ENCODE data around the gene SH3BP2.

SH3BP2 gene

DNA sequence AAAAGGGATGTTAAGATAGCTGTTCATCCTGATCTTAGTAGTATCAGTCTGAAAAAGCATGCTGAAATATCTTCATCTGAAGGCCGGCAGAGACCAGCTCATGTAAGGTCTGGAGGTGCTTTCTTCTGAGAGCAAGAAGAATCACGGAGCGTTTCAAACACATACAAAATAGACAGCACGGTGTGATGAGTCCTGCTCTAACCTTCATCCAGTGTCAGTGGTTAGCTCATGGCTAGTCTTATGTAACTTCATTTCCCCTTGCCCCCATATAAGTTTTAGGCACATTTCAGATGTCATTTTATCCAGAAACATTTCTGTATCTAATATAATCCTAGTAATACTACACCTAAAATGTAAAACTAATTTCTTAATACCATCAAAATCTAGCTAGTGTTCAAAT is 78.6 kb downstream of the SH3BP2 start:
- ATAC-seq, result no peak
- TF ChIP-seq TOX (CRISPR knock-in tag; IDR thresholded peaks at IDR 0.05; ENCODE audit: borderline replicate concordance) (no peak), TCF4 (CRISPR knock-in tag; IDR thresholded peaks at IDR 0.05; ENCODE audit: borderline replicate concordance) (no peak), ARNTL (CRISPR knock-in tag; IDR thresholded peaks at IDR 0.05; ENCODE audit: borderline replicate concordance, low read depth) (no peak), RARB (CRISPR knock-in tag; IDR thresholded peaks at IDR 0.05) (no peak), ZNF70 (CRISPR knock-in tag; IDR thresholded peaks at IDR 0.05) (no peak), BACH2 (CRISPR knock-in tag; IDR thresholded peaks at IDR 0.05; ENCODE audit: borderline replicate concordance) (no peak), ZNF565 (CRISPR knock-in tag; conservative IDR thresholded peaks at IDR 0.05; ENCODE audit: low read depth) (no peak), OSR1 (CRISPR knock-in tag; IDR thresholded peaks at IDR 0.05) (no peak), ZFP30 (CRISPR knock-in tag; IDR thresholded peaks at IDR 0.05) (no peak)
- TF ChIP-seq, protein P1, sequence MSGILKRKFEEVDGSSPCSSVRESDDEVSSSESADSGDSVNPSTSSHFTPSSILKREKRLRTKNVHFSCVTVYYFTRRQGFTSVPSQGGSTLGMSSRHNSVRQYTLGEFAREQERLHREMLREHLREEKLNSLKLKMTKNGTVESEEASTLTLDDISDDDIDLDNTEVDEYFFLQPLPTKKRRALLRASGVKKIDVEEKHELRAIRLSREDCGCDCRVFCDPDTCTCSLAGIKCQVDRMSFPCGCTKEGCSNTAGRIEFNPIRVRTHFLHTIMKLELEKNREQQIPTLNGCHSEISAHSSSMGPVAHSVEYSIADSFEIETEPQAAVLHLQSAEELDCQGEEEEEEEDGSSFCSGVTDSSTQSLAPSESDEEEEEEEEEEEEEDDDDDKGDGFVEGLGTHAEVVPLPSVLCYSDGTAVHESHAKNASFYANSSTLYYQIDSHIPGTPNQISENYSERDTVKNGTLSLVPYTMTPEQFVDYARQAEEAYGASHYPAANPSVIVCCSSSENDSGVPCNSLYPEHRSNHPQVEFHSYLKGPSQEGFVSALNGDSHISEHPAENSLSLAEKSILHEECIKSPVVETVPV (CRISPR knock-in tag; IDR thresholded peaks at IDR 0.05), result no peak
- TF ChIP-seq, protein P2, sequence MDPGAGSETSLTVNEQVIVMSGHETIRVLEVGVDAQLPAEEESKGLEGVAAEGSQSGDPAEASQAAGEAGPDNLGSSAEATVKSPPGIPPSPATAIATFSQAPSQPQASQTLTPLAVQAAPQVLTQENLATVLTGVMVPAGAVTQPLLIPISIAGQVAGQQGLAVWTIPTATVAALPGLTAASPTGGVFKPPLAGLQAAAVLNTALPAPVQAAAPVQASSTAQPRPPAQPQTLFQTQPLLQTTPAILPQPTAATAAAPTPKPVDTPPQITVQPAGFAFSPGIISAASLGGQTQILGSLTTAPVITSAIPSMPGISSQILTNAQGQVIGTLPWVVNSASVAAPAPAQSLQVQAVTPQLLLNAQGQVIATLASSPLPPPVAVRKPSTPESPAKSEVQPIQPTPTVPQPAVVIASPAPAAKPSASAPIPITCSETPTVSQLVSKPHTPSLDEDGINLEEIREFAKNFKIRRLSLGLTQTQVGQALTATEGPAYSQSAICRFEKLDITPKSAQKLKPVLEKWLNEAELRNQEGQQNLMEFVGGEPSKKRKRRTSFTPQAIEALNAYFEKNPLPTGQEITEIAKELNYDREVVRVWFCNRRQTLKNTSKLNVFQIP (CRISPR knock-in tag; IDR thresholded peaks at IDR 0.05; ENCODE audit: borderline replicate concordance, low read depth), result no peak
- TF ChIP-seq, protein P3, sequence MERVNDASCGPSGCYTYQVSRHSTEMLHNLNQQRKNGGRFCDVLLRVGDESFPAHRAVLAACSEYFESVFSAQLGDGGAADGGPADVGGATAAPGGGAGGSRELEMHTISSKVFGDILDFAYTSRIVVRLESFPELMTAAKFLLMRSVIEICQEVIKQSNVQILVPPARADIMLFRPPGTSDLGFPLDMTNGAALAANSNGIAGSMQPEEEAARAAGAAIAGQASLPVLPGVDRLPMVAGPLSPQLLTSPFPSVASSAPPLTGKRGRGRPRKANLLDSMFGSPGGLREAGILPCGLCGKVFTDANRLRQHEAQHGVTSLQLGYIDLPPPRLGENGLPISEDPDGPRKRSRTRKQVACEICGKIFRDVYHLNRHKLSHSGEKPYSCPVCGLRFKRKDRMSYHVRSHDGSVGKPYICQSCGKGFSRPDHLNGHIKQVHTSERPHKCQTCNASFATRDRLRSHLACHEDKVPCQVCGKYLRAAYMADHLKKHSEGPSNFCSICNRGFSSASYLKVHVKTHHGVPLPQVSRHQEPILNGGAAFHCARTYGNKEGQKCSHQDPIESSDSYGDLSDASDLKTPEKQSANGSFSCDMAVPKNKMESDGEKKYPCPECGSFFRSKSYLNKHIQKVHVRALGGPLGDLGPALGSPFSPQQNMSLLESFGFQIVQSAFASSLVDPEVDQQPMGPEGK (CRISPR knock-in tag; IDR thresholded peaks at IDR 0.05; ENCODE audit: borderline replicate concordance), result no peak
- TF ChIP-seq, protein P4, sequence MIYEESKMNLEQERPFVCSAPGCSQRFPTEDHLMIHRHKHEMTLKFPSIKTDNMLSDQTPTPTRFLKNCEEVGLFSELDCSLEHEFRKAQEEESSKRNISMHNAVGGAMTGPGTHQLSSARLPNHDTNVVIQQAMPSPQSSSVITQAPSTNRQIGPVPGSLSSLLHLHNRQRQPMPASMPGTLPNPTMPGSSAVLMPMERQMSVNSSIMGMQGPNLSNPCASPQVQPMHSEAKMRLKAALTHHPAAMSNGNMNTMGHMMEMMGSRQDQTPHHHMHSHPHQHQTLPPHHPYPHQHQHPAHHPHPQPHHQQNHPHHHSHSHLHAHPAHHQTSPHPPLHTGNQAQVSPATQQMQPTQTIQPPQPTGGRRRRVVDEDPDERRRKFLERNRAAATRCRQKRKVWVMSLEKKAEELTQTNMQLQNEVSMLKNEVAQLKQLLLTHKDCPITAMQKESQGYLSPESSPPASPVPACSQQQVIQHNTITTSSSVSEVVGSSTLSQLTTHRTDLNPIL (CRISPR knock-in tag; IDR thresholded peaks at IDR 0.05; ENCODE audit: low read depth), result no peak
- TF ChIP-seq, protein P5, sequence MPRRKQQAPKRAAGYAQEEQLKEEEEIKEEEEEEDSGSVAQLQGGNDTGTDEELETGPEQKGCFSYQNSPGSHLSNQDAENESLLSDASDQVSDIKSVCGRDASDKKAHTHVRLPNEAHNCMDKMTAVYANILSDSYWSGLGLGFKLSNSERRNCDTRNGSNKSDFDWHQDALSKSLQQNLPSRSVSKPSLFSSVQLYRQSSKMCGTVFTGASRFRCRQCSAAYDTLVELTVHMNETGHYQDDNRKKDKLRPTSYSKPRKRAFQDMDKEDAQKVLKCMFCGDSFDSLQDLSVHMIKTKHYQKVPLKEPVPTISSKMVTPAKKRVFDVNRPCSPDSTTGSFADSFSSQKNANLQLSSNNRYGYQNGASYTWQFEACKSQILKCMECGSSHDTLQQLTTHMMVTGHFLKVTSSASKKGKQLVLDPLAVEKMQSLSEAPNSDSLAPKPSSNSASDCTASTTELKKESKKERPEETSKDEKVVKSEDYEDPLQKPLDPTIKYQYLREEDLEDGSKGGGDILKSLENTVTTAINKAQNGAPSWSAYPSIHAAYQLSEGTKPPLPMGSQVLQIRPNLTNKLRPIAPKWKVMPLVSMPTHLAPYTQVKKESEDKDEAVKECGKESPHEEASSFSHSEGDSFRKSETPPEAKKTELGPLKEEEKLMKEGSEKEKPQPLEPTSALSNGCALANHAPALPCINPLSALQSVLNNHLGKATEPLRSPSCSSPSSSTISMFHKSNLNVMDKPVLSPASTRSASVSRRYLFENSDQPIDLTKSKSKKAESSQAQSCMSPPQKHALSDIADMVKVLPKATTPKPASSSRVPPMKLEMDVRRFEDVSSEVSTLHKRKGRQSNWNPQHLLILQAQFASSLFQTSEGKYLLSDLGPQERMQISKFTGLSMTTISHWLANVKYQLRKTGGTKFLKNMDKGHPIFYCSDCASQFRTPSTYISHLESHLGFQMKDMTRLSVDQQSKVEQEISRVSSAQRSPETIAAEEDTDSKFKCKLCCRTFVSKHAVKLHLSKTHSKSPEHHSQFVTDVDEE (CRISPR knock-in tag; IDR thresholded peaks at IDR 0.05), result no peak

DNA sequence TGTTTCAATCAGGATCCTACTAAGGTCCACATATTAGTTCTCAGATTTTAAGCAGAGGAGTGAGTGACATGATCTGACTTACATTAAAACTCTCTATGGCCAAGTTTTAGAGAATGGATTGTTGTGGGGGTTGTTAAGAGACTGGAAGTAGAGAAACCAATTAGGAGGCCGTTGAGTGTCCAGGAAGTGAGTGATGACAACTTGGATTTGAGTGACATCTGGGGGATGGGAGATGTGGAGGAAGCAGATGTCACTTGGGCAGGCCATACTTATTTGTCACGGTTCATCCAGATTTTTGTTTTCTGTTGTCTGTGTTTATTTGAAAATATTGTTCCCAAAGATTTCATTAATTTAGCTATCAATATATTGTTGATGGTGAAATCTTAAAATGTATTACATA is 79.0 kb downstream of the SH3BP2 start:
- TF ChIP-seq ARNTL (CRISPR knock-in tag; IDR thresholded peaks at IDR 0.05; ENCODE audit: borderline replicate concordance, low read depth), result no peak
- no peak for TF ChIP-seq TOX (CRISPR knock-in tag; IDR thresholded peaks at IDR 0.05; ENCODE audit: borderline replicate concordance)
- no peak for TF ChIP-seq ZNF565 (CRISPR knock-in tag; conservative IDR thresholded peaks at IDR 0.05; ENCODE audit: low read depth)
- no peak for TF ChIP-seq CSDC2 (CRISPR knock-in tag; IDR thresholded peaks at IDR 0.05)
- no peak for TF ChIP-seq ZC3H10 (CRISPR knock-in tag; IDR thresholded peaks at IDR 0.05)
- no peak for ATAC-seq

DNA sequence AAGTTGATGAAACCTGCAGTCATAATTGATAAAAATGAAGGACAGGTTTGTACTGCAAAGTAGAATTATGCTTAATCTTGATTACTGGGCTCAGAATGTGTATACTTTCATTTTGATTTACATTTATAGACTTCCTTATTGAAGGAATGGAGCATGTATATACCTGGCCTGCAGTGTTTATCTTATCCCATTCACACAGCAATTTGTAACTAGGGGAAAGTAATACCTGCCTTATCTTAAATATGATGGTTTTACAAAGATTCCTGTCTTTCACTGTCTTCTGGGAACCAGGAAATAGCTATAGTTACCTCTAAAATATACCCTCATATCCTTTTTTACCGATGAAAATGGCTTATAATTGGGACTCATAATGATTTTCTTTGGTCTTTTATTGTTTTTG is 80.4 kb downstream of the SH3BP2 start:
- ATAC-seq, result no peak
- TF ChIP-seq OSR1 (CRISPR knock-in tag; IDR thresholded peaks at IDR 0.05) (no peak), GLIS3 (CRISPR knock-in tag; IDR thresholded peaks at IDR 0.05) (no peak), CSDC2 (CRISPR knock-in tag; IDR thresholded peaks at IDR 0.05) (no peak), PPARA (CRISPR knock-in tag; IDR thresholded peaks at IDR 0.05; ENCODE audit: borderline replicate concordance) (no peak), ZFP3 (CRISPR knock-in tag; IDR thresholded peaks at IDR 0.05) (no peak), ZNF8 (CRISPR knock-in tag; IDR thresholded peaks at IDR 0.05) (no peak), ZNF565 (CRISPR knock-in tag; conservative IDR thresholded peaks at IDR 0.05; ENCODE audit: low read depth) (no peak), RARB (CRISPR knock-in tag; IDR thresholded peaks at IDR 0.05) (no peak), ISL1 (CRISPR knock-in tag; IDR thresholded peaks at IDR 0.05) (no peak), BACH2 (CRISPR knock-in tag; IDR thresholded peaks at IDR 0.05; ENCODE audit: borderline replicate concordance) (no peak), ESRRG (CRISPR knock-in tag; IDR thresholded peaks at IDR 0.05) (no peak)
- TF ChIP-seq, protein P5 (CRISPR knock-in tag; IDR thresholded peaks at IDR 0.05), result no peak
- TF ChIP-seq, protein P1 (CRISPR knock-in tag; IDR thresholded peaks at IDR 0.05), result no peak
- TF ChIP-seq, protein P3 (CRISPR knock-in tag; IDR thresholded peaks at IDR 0.05; ENCODE audit: borderline replicate concordance), result no peak

Measured in SK-N-SH treated with all-trans-retinoic acid at 6 μM for 48 hours (cell line).